ENCODE results near the gene TTLL5.

DNA sequence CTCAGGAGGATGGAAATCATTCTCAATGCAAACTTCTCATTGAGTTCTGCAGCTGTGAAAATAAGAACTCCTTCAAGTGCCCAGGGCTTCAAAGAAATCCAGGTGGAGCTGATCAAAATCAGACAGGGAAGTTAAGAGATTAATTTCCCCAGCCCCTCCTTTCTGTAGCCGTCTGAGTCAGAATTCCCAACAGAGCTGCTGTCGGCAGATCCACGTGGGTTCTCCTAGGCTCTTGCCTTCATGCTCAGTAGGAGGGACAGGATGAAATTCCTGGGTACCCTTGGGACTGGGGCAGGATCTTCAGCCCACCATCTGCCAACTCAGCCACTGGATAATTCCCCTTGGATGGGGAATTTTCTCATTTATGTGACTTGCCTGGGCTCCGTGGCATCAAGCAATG is 307.4 kb downstream of the TTLL5 start:
- TF ChIP-seq, protein P1, sequence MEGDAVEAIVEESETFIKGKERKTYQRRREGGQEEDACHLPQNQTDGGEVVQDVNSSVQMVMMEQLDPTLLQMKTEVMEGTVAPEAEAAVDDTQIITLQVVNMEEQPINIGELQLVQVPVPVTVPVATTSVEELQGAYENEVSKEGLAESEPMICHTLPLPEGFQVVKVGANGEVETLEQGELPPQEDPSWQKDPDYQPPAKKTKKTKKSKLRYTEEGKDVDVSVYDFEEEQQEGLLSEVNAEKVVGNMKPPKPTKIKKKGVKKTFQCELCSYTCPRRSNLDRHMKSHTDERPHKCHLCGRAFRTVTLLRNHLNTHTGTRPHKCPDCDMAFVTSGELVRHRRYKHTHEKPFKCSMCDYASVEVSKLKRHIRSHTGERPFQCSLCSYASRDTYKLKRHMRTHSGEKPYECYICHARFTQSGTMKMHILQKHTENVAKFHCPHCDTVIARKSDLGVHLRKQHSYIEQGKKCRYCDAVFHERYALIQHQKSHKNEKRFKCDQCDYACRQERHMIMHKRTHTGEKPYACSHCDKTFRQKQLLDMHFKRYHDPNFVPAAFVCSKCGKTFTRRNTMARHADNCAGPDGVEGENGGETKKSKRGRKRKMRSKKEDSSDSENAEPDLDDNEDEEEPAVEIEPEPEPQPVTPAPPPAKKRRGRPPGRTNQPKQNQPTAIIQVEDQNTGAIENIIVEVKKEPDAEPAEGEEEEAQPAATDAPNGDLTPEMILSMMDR (IDR thresholded peaks at IDR 0.05) = no peak
- TF ChIP-seq POLR2AphosphoS5 (IDR thresholded peaks at IDR 0.05) (no peak), EP300 (IDR thresholded peaks at IDR 0.05) (no peak), POLR2A (IDR thresholded peaks at IDR 0.05) (no peak)
